ENCODE measurements around the gene C1orf232. TPM values are rescaled to one million over a fixed set of nuclear protein-coding genes. Genes with fewer than 3 reads are reported as not detected.
A peak's percentile ranks its signal among the peaks of the same experiment; 100 is the strongest.

The C1orf232 gene
- total and polyA plus RNA-seq, 2 of the 8 experiments (the other 6 are each of a cell fraction or from before 2014, with no cell fraction given): not detected

GRCh38 chr1:26161415-26162219 is 7.1 kb downstream of the C1orf232 start (continued):
- TF ChIP-seq SUZ12 (IDR thresholded peaks at IDR 0.05; ENCODE audit: low read length) (peak; percentile 71), MAX (IDR thresholded peaks at IDR 0.05) (peak; percentile 99), RBBP5 (IDR thresholded peaks at IDR 0.05; ENCODE audit: borderline replicate concordance, low read depth, low read length) (peak; percentile 42; the same call in 1 of the 2 replicates)

Measured in H1 (cell line).